Heart left ventricle (tissue), 16 donors: ENCODE data around the gene FUOM. TPM values are rescaled to one million over a fixed set of nuclear protein-coding genes. Genes with fewer than 3 reads are reported as not detected.

Experiments used
- ATAC-seq, 4 donors: fragments of 200-7000 bp; cut with Tn5 transposase; one replicate each; pipeline ENCODE4 v1.9.1; 2020 to 2022; ENCODE audit warnings: moderate library complexity in 4 of 4, mild to moderate bottlenecking in 3 of 4, moderate number of reproducible peaks in 1 of 4
- DNase-seq, 5 donors: peaks; one replicate each; pipeline ENCODE4 v3.0.0-alpha.2; 2020
- H3K27ac ChIP-seq, 12 donors: fragments of 200-600 bp; sonication (generic) in 4 of 12; one replicate each; pipeline versions ENCODE4 v1.5.0 to v1.8.0; 2016 to 2022; ENCODE audit warnings: mild to moderate bottlenecking in 2 of 12
- H3K27me3 ChIP-seq, 9 donors: fragments of 200-600 bp; sonication (generic) in 2 of 9; one replicate each; pipeline versions ENCODE4 v1.5.1 to v1.8.0; 2016 to 2022; ENCODE audit warnings: mild to moderate bottlenecking in 3 of 9
- H3K36me3 ChIP-seq, 9 donors: fragments of 200-600 bp; sonication (generic) in 2 of 9; one replicate each; pipeline versions ENCODE4 v1.5.0 to v1.8.0; 2018 to 2022; ENCODE audit warnings: mild to moderate bottlenecking in 2 of 9
- H3K4me1 ChIP-seq, 12 donors: fragments of 200-600 bp; sonication (generic) in 4 of 12; one replicate each; pipeline versions ENCODE4 v1.5.0 to v1.8.0; 2016 to 2022; ENCODE audit warnings: mild to moderate bottlenecking in 3 of 12
- H3K4me3 ChIP-seq, 12 donors: fragments of 200-600 bp; sonication (generic) in 4 of 12; one replicate each; pipeline versions ENCODE4 v1.5.0 to v1.8.0; 2017 to 2022; ENCODE audit warnings: mild to moderate bottlenecking in 9 of 12, moderate library complexity in 4 of 12
- H3K9me3 ChIP-seq, 12 donors: fragments of 200-600 bp; sonication (generic) in 4 of 12; one replicate each; pipeline versions ENCODE4 v1.5.0 to v1.8.0; 2016 to 2022; ENCODE audit warnings: mild to moderate bottlenecking in 1 of 12
- CTCF ChIP-seq, 12 donors: fragments of 200-600 bp; sonication (generic) in 4 of 12; IDR thresholded peaks; one replicate each; pipeline versions ENCODE4 v1.5.0 to v1.8.0; 2018 to 2022; ENCODE audit warnings: antibody characterized with exemption in 12 of 12, mild to moderate bottlenecking in 5 of 12
- POLR2A ChIP-seq, 2 donors: fragments of 450-650 bp; IDR thresholded peaks; one replicate each; pipeline ENCODE4 v1.6.1; 2017; ENCODE audit warnings: antibody characterized with exemption in 2 of 2, mild to moderate bottlenecking in 2 of 2, moderate library complexity in 2 of 2
- WGBS, 4 donors: extraction: QIAGEN DNeasy Blood & Tissue Kit in 2 of 4; methylation state at CpG; one replicate each; pipeline versions ENCODE4 v1.1.5 to v1.1.7; 2013 to 2018; 5-methylcytosine and 5-hydroxymethylcytosine counted together
- intact Hi-C, 10 donors: fragments of 100-400 bp; cut with DNase I; formaldehyde crosslinking; loops; one replicate each; pipeline versions ENCODE4 v1.11.1 to v1.14.2; 2022
- polyA plus RNA-seq, 2 donors: library from polyadenylated mRNA; stranded (reverse); fragments of 200-250 nt; gene quantifications; one replicate each; pipeline ENCODE4 v1.2.3, GENCODE V29; 2013
- total RNA-seq, 9 donors: library from RNA; depleted of rRNA in 2 of 9; stranded (reverse); fragments of >200 nt in 2 of 9; fragmentation: NEBNext Ultra II Directional in 3 of 9; extraction: Animal tissue kit (Norgen Biotek cat#: 25700) in 3 of 9; gene quantifications; one replicate each; pipeline versions ENCODE4 v1.1.0 to v1.2.4, GENCODE V29; 2016 to 2023
- donor health status: ischemic (EF 13 %, LVEDD 7.1; RV severe dilation, severe dysfunction).
- donor health status: healthy with polysubstance abuse.
- donor health status: DM: no; HTN: yes; CAD: no.
- donor health status: DM: no; HTN: no; CAD: no.
- donor health status: ischemic (EF 25% LVEDD 6.9; RV normal size, moderate dysfunction).
- donor health status: ischemic (EF 25% LVEDD 5.7; RV mildly dilated, moderate dysfunction).
- donor health status: healthy.
- donor health status: DM: yes; HTN: yes; CAD: no.
- donor health status: ischemic (EF 35%, LVEDD 5.7; RV mildly dilated, moderate dysfunction).
- donor health status: nonischemic (EF 11% LVEDD 7.7; RV severe dilation, severe dysfunction).
- donor health status: DM: yes; HTN: yes; CAD: no.
- donor health status: PGD.
- donor health status: ischemic (EF 29% LVEDD 5.4; RV normal size, mild dysfunction).
- donor health status: nonischemic (EF 23%, LVEDD 6.1; RV moderate dilation, normal function).

The FUOM gene
- total and polyA plus RNA-seq, 11 donors = 4.3 to 24.1 (median 8.4) TPM

GRCh38 chr10:133309100-133309719, 48.6 kb downstream of the FUOM start:
- Histone ChIP-seq H3K27me3 (no peaks in the 10 kb centered on the region), H3K9me3 (no peaks in the 10 kb centered on the region), H3K4me3 (peak overlapping the region; percentile 78 to 100 (median 97)), H3K36me3 (peaks cover 0 to 38% (median 26%) of the 10 kb centered on the region in 9 donors), H3K4me1 (peaks cover 0 to 41% (median 21%) of the 10 kb centered on the region in 12 donors), H3K27ac (peak overlapping the region; percentile 92 to 99 (median 98))
- DNase-seq (peak; percentile 91 to 98 (median 93)), ATAC-seq (peak; percentile 81 to 95 (median 95))
- WGBS, 4 donors = 26 to 39% (median 26%) methylated on average over 33 to 46 of the region's 46 CpGs
- TF ChIP-seq CTCF (IDR thresholded peaks at IDR 0.05) = no peak
- no peak for TF ChIP-seq POLR2A (IDR thresholded peaks at IDR 0.05)
- intact Hi-C loops = loop anchor here in 2 of 10 donors (2.0 to 5.0 kb wide), 4 partner anchors 46 to 83 kb away; partner anchors contain the start of genes MTG1 (in 1 of the 2) and PAOX (in 1 of the 2)

- H3K27ac ChIP-seq = peak within 1 kb of the TSS; percentile 92 to 99 (median 98)
- H3K4me1 ChIP-seq = peaks cover 0 to 38% (median 21%) of the 10 kb centered on the region in 12 donors
- H3K27me3 ChIP-seq = no peaks in the 10 kb centered on the region
- ATAC-seq (peak; percentile 62 to 93 (median 81)), DNase-seq (peak; percentile 90 to 96 (median 92))
- TF ChIP-seq CTCF (IDR thresholded peaks at IDR 0.05) (peak in 4 of 12 donors; percentile 12 to 38 (median 20)), POLR2A (IDR thresholded peaks at IDR 0.05) (peak in 1 of 2 donors; percentile 62)
- peaks cover 0 to 38% (median 26%) of the 10 kb centered on the region in 9 donors for H3K36me3 ChIP-seq
- peak within 1 kb of the TSS; percentile 78 to 100 (median 97) for H3K4me3 ChIP-seq
- WGBS, 4 donors = 0% methylated on average over 28 to 89 of the region's 89 CpGs
- no peaks in the 10 kb centered on the region for H3K9me3 ChIP-seq
- intact Hi-C loops = loop anchor here in 2 of 10 donors (2.0 to 5.0 kb wide), 4 partner anchors 46 to 84 kb away; partner anchors contain the start of genes MTG1 (in 1 of the 2) and PAOX (in 1 of the 2)
Measured at GRCh38 chr10:133308421-133309099, 49.3 kb downstream of the FUOM start, which contains the start of the genes TUBGCP2 and ZNF511. TUBGCP2 (minus strand) TSS chr10:133308872; CDS start chr10:133302941, 5,931 bp downstream. ZNF511 (plus strand) TSS chr10:133308914; CDS start chr10:133308944, 30 bp downstream.

- ATAC-seq = peak in 2 of 4 donors; percentile 23 to 36
- intact Hi-C loops = loop anchor here in 2 of 10 donors (2.0 to 5.0 kb wide), 4 partner anchors 45 to 84 kb away; partner anchors contain the start of genes MTG1 (in 1 of the 2) and PAOX (in 1 of the 2)
Measured at GRCh38 chr10:133307776-133308420, 49.9 kb downstream of the FUOM start.

More at GRCh38 chr10:133307776-133308420, 49.9 kb downstream of the FUOM start:
- Histone ChIP-seq H3K27me3 (no peaks in the 10 kb centered on the region), H3K9me3 (no peaks in the 10 kb centered on the region), H3K27ac (peak overlapping the region; percentile 92 to 99 (median 98)), H3K36me3 (peaks cover 0 to 37% (median 27%) of the 10 kb centered on the region in 9 donors), H3K4me1 (peaks cover 0 to 38% (median 21%) of the 10 kb centered on the region in 12 donors), H3K4me3 (peak overlapping the region; percentile 78 to 100 (median 97))
- TF ChIP-seq CTCF (IDR thresholded peaks at IDR 0.05) (peak; percentile 28 to 66 (median 55)), POLR2A (IDR thresholded peaks at IDR 0.05) (no peak)
- 4 to 9% (median 7%) methylated on average over 23 to 25 of the region's 25 CpGs for WGBS, 4 donors
- DNase-seq = peak in 4 of 5 donors; percentile 59 to 81 (median 68)
